HEK293 (cell line): ENCODE measurements around the gene UNC5B.
A peak's percentile ranks its signal among the peaks of the same experiment; 100 is the strongest.

Experiments
- CTCF ChIA-PET: fragments of 350-600 bp; formaldehyde crosslinking; extraction: SDS; loops from one replicate; lab custom pipeline; 2021; ENCODE audit warnings: antibody characterized with exemption; lab: Yijun Ruan, JAX
- POLR2A ChIA-PET: fragments of 300-600 bp; formaldehyde crosslinking; extraction: SDS; loops from one replicate; lab custom pipeline; 2020; ENCODE audit warnings: antibody characterized with exemption, inconsistent platforms; lab: Yijun Ruan, JAX
- H3K27ac ChIP-seq: fragments of 200-500 bp; sonication (Bioruptor generic); 2 replicates; pipeline ENCODE4 v1.5.1; 2014; ENCODE audit warnings: low read depth, low read length, control low read depth, inconsistent platforms; ENCODE audit errors: extremely low read depth
- H3K36me3 ChIP-seq, 2 experiments: fragments of 200-500 bp in 1 of 2; sonication (Bioruptor generic) in 1 of 2; 1 replicate in 1 of 2; 2 replicates in 1 of 2; pipeline ENCODE4 v1.5.1; 2014 to 2017; ENCODE audit warnings: inconsistent platforms in 2 of 2, low read length in 2 of 2; ENCODE audit not compliant: control insufficient read depth in 2 of 2, insufficient read depth in 1 of 2
- H3K4me1 ChIP-seq: fragments of 200-500 bp; sonication (Bioruptor generic); 2 replicates; pipeline ENCODE4 v1.5.1; 2014; ENCODE audit warnings: mild to moderate bottlenecking, low read length, inconsistent platforms; ENCODE audit not compliant: control insufficient read depth, insufficient read depth
- H3K4me3 ChIP-seq: 2 replicates; pipeline ENCODE4 v1.5.1; 2011; ENCODE audit warnings: low read depth, mild to moderate bottlenecking, control low read depth, low read length, moderate library complexity
- H3K9me3 ChIP-seq: fragments of 200-500 bp; sonication (Bioruptor generic); 2 replicates; pipeline ENCODE4 v1.5.1; 2014; ENCODE audit warnings: low read depth, low read length, inconsistent platforms; ENCODE audit not compliant: control insufficient read depth, insufficient read depth
- BCL6B ChIP-seq: fragments of 450-650 bp; formaldehyde crosslinking; IDR thresholded peaks from 2 replicates; pipeline ENCODE4 v1.5.1; 2017; ENCODE audit warnings: missing biosample characterization, missing genetic modification characterization
- GLIS2 ChIP-seq: fragments of 450-650 bp; formaldehyde crosslinking; IDR thresholded peaks from 2 replicates; pipeline ENCODE4 v1.5.1; 2016; ENCODE audit warnings: missing biosample characterization, missing genetic modification characterization
- KLF1 ChIP-seq: fragments of 450-650 bp; formaldehyde crosslinking; IDR thresholded peaks from 2 replicates; pipeline ENCODE4 v1.5.1; 2016; ENCODE audit warnings: missing biosample characterization, missing genetic modification characterization
- KLF16 ChIP-seq: fragments of 450-650 bp; formaldehyde crosslinking; IDR thresholded peaks from 2 replicates; pipeline ENCODE4 v1.5.1; 2017; ENCODE audit warnings: missing biosample characterization, missing genetic modification characterization
- OSR2 ChIP-seq: fragments of 450-650 bp; formaldehyde crosslinking; IDR thresholded peaks from 2 replicates; pipeline ENCODE4 v1.5.1; 2016; ENCODE audit warnings: missing biosample characterization, missing genetic modification characterization
- PRDM10 ChIP-seq: fragments of 450-650 bp; formaldehyde crosslinking; IDR thresholded peaks from 2 replicates; pipeline ENCODE4 v1.5.1; 2016; ENCODE audit warnings: missing biosample characterization, missing genetic modification characterization
- SALL2 ChIP-seq: fragments of 450-650 bp; formaldehyde crosslinking; IDR thresholded peaks from 2 replicates; pipeline ENCODE4 v1.5.0; 2017; ENCODE audit warnings: missing biosample characterization, mild to moderate bottlenecking, missing genetic modification characterization, borderline replicate concordance
- ZEB2 ChIP-seq: fragments of 450-650 bp; formaldehyde crosslinking; IDR thresholded peaks from 2 replicates; pipeline ENCODE4 v1.5.1; 2016; ENCODE audit warnings: missing biosample characterization, missing genetic modification characterization
- ZFHX2 ChIP-seq: fragments of 450-650 bp; formaldehyde crosslinking; conservative IDR thresholded peaks from 2 replicates; pipeline ENCODE4 v1.5.1; 2016; ENCODE audit warnings: missing biosample characterization, missing genetic modification characterization
- ZIC2 ChIP-seq: fragments of 450-650 bp; formaldehyde crosslinking; IDR thresholded peaks from 2 replicates; pipeline ENCODE4 v1.5.1; 2016; ENCODE audit warnings: missing biosample characterization, missing genetic modification characterization
- ZNF18 ChIP-seq: fragments of 450-650 bp; formaldehyde crosslinking; IDR thresholded peaks from 2 replicates; pipeline ENCODE4 v1.5.1; 2016; ENCODE audit warnings: missing biosample characterization, missing genetic modification characterization
- ZNF2 ChIP-seq: fragments of 450-650 bp; formaldehyde crosslinking; IDR thresholded peaks from 2 replicates; pipeline ENCODE4 v1.5.1; 2016; ENCODE audit warnings: missing biosample characterization, missing genetic modification characterization
- ZNF239 ChIP-seq: fragments of 450-650 bp; formaldehyde crosslinking; IDR thresholded peaks from 2 replicates; pipeline ENCODE4 v1.5.1; 2016; ENCODE audit warnings: missing biosample characterization, missing genetic modification characterization
- ZNF341 ChIP-seq: fragments of 450-650 bp; formaldehyde crosslinking; IDR thresholded peaks from 2 replicates; pipeline ENCODE4; 2016; ENCODE audit warnings: low read depth, missing biosample characterization, missing genetic modification characterization
- ZNF362 ChIP-seq: fragments of 450-650 bp; formaldehyde crosslinking; IDR thresholded peaks from 2 replicates; pipeline ENCODE4 v1.5.1; 2016; ENCODE audit warnings: missing biosample characterization, missing genetic modification characterization
- ZNF433 ChIP-seq: fragments of 450-650 bp; formaldehyde crosslinking; IDR thresholded peaks from 2 replicates; pipeline ENCODE4 v1.5.1; 2016; ENCODE audit warnings: missing biosample characterization, missing genetic modification characterization, low read depth
- ZNF514 ChIP-seq: fragments of 450-650 bp; formaldehyde crosslinking; IDR thresholded peaks from 2 replicates; pipeline ENCODE4 v1.5.1; 2016; ENCODE audit warnings: missing biosample characterization, missing genetic modification characterization
- ZNF571 ChIP-seq: fragments of 450-650 bp; formaldehyde crosslinking; IDR thresholded peaks from 2 replicates; pipeline ENCODE4 v1.5.0; 2017; ENCODE audit warnings: missing biosample characterization, missing genetic modification characterization
- ZNF580 ChIP-seq: fragments of 450-650 bp; formaldehyde crosslinking; IDR thresholded peaks from 2 replicates; pipeline ENCODE4 v1.5.1; 2016; ENCODE audit warnings: missing biosample characterization, missing genetic modification characterization
- ZNF585B ChIP-seq: fragments of 450-650 bp; formaldehyde crosslinking; IDR thresholded peaks from 2 replicates; pipeline ENCODE4 v1.5.1; 2016; ENCODE audit warnings: missing biosample characterization, missing genetic modification characterization
- ZNF623 ChIP-seq: fragments of 450-650 bp; formaldehyde crosslinking; IDR thresholded peaks from 2 replicates; pipeline ENCODE4 v1.5.1; 2016; ENCODE audit warnings: missing biosample characterization, missing genetic modification characterization
- ZNF626 ChIP-seq: fragments of 450-650 bp; sonication (Bioruptor Pico); formaldehyde crosslinking; IDR thresholded peaks from 2 replicates; pipeline ENCODE4 v1.5.1; 2018; ENCODE audit warnings: missing biosample characterization, missing genetic modification characterization, inconsistent platforms
- ZNF660 ChIP-seq: fragments of 450-650 bp; IDR thresholded peaks from 2 replicates; pipeline ENCODE4 v1.5.1; 2018; ENCODE audit warnings: missing biosample characterization, mild to moderate bottlenecking, missing genetic modification characterization
- ZNF776 ChIP-seq: fragments of 450-650 bp; formaldehyde crosslinking; IDR thresholded peaks from 2 replicates; pipeline ENCODE4 v1.5.0; 2017; ENCODE audit warnings: missing biosample characterization, missing genetic modification characterization, borderline replicate concordance
- ZSCAN5A ChIP-seq: fragments of 450-650 bp; formaldehyde crosslinking; IDR thresholded peaks from 2 replicates; pipeline ENCODE4 v1.5.1; 2016; ENCODE audit warnings: missing biosample characterization, missing genetic modification characterization

UNC5B gene

GRCh38 chr10:71259282-71259681 is 46.9 kb downstream of the UNC5B start:
- TF ChIP-seq ZNF514 (tag by site-specific recombination) (no peak), SALL2 (tag by site-specific recombination) (no peak), ZNF585B (no peak), ZNF2 (tag by site-specific recombination) (no peak), ZNF18 (tag by site-specific recombination) (no peak), KLF1 (tag by site-specific recombination) (no peak), ZNF362 (tag by site-specific recombination) (no peak), ZNF623 (tag by site-specific recombination) (no peak), ZNF239 (tag by site-specific recombination) (no peak), KLF16 (no peak), ZNF580 (no peak), BCL6B (tag by site-specific recombination) (no peak), ZNF776 (tag by site-specific recombination) (no peak), ZNF433 (no peak)
- TF ChIP-seq, all 188 proteins: peak for 0

GRCh38 chr10:71259815-71260501 is 47.6 kb downstream of the UNC5B start:
- TF ChIP-seq ZNF660 (tag by site-specific recombination) (no peak), ZNF514 (tag by site-specific recombination) (no peak), ZNF571 (tag by site-specific recombination) (no peak), ZSCAN5A (no peak), ZNF341 (tag by site-specific recombination) (peak; percentile 89), ZIC2 (tag by site-specific recombination) (peak; percentile 20; the same call in 1 of the 2 replicates), KLF1 (tag by site-specific recombination) (peak; percentile 91), GLIS2 (tag by site-specific recombination) (peak; percentile 51; the same call in 1 of the 2 replicates), ZFHX2 (tag by site-specific recombination) (peak; percentile 72), OSR2 (tag by site-specific recombination) (peak; percentile 52; the same call in 1 of the 2 replicates), ZEB2 (tag by site-specific recombination) (no peak), PRDM10 (tag by site-specific recombination) (0 out of 2 replicates have a peak, but pooled peaks have one; percentile 37), ZNF626 (no peak)
- Histone ChIP-seq H3K9me3 (no peaks in the 10 kb centered on the region), H3K4me1 (peaks cover 6% of the 10 kb centered on the region), H3K27ac (no peak overlapping the region), H3K36me3 (peaks cover 0 to 17% of the 10 kb centered on the region in 2 experiments; a peak in 1 of 3 replicates), H3K4me3 (no peak overlapping the region)
- CTCF ChIA-PET = interaction anchor here (0.6 to 2.5 kb wide), 3 partner anchors 11 to 623 kb away, joined by 3 to 13 read pairs (median 6); no protein-coding TSS in a partner anchor
- POLR2A ChIA-PET = interaction anchor here (1.6 kb wide), 1 partner anchor 48 kb away, joined by 3 read pairs; no protein-coding TSS in a partner anchor

More at GRCh38 chr10:71259282-71259681, 46.9 kb downstream of the UNC5B start:
- Histone ChIP-seq H3K27ac (no peak overlapping the region), H3K4me3 (no peak overlapping the region), H3K36me3 (peaks cover 0 to 17% of the 10 kb centered on the region in 2 experiments; a peak in 1 of 3 replicates), H3K4me1 (peaks cover 6% of the 10 kb centered on the region), H3K9me3 (no peaks in the 10 kb centered on the region)
- ChIA-PET POLR2A (interaction anchor here (1.6 kb wide), 1 partner anchor 49 kb away, joined by 3 read pairs; no protein-coding TSS in a partner anchor), CTCF (interaction anchor here (1.4 to 4.1 kb wide), 2 partner anchors 11 to 26 kb away, joined by 4 to 20 read pairs; no protein-coding TSS in a partner anchor)
